Measurements from ENCODE around the gene SNAP29. TPM values are rescaled to one million over a fixed set of nuclear protein-coding genes. Genes with fewer than 3 reads are reported as not detected.
A peak's percentile ranks its signal among the peaks of the same experiment; 100 is the strongest.

Gene SNAP29
- total RNA-seq: 10 to 100 TPM; 14.8 to 27.2 TPM
- 10 to 100 TPM; 14.9 to 19.3 TPM for polyA plus RNA-seq
- long read RNA-seq, donor 1, full-length matches to known transcripts: 22 of 22 reads
- long read RNA-seq, donor 1, partial matches to known transcripts: 0 of 22 reads
- long read RNA-seq, donor 1, other reads (novel, unspliced or antisense): 0 of 22 reads
- long read RNA-seq, donor 2, full-length matches to known transcripts: 12 of 12 reads
- long read RNA-seq, donor 2, partial matches to known transcripts: 0 of 12 reads
- long read RNA-seq, donor 2, other reads (novel, unspliced or antisense): 0 of 12 reads
- long read RNA-seq, donor 3, full-length matches to known transcripts: 9 of 16 reads
- long read RNA-seq, donor 3, partial matches to known transcripts: 7 of 16 reads
- long read RNA-seq, donor 3, other reads (novel, unspliced or antisense): 0 of 16 reads
- long read RNA-seq, donor 4, full-length matches to known transcripts: 12 of 12 reads
- long read RNA-seq, donor 4, partial matches to known transcripts: 0 of 12 reads
- long read RNA-seq, donor 4, other reads (novel, unspliced or antisense): 0 of 12 reads
- long read RNA-seq, donor 5, full-length matches to known transcripts: 11 of 23 reads
- long read RNA-seq, donor 5, partial matches to known transcripts: 12 of 23 reads
- long read RNA-seq, donor 5, other reads (novel, unspliced or antisense): 0 of 23 reads

GRCh38 chr22:20858615-20859416, at the start of gene SNAP29, which contains the start of gene PI4KA:
SNAP29 (plus strand) TSS chr22:20859007; CDS start chr22:20859111, 104 bp downstream.
PI4KA (minus strand) TSS chr22:20858811; CDS start chr22:20858725, 86 bp downstream.
- Histone ChIP-seq H3K4me1 (ENCODE audit: control insufficient read depth in 5 of 5, insufficient read depth in 5 of 5, low read length in 5 of 5) (peaks cover 6 to 24% (median 14%) of the 10 kb centered on the region in 5 donors), H3K4me3 (peak within 1 kb of the TSS; percentile 85), H3K36me3 (ENCODE audit: control insufficient read depth in 4 of 4, insufficient read depth in 4 of 4, low read length in 4 of 4) (peaks cover 0 to 2% (median 0%) of the 10 kb centered on the region in 4 donors), H3K9me3 (ENCODE audit: control insufficient read depth in 4 of 4, insufficient read depth in 3 of 4, low read length in 3 of 4) (no peaks in the 10 kb centered on the region), H3K27ac (ENCODE audit: low read depth in 1 of 2, low read length in 1 of 2) (peak within 1 kb of the TSS; percentile 91 to 95), H3K9ac (ENCODE audit: insufficient read depth in 1 of 2, low read length in 2 of 2) (peak within 1 kb of the TSS in 1 of 2 donors; percentile 76), H3K27me3 (ENCODE audit: control insufficient read depth in 3 of 3, insufficient read depth in 3 of 3, low read length in 2 of 3) (no peaks in the 10 kb centered on the region)
- peak; percentile 97 for ATAC-seq (ENCODE audit: insufficient read depth, low FRiP score)
- 0% methylated on average over 73 to 100 of the region's 100 CpGs for WGBS, 2 donors
- peak; percentile 98 to 99 (median 98) for DNase-seq
- TF ChIP-seq, protein P1, sequence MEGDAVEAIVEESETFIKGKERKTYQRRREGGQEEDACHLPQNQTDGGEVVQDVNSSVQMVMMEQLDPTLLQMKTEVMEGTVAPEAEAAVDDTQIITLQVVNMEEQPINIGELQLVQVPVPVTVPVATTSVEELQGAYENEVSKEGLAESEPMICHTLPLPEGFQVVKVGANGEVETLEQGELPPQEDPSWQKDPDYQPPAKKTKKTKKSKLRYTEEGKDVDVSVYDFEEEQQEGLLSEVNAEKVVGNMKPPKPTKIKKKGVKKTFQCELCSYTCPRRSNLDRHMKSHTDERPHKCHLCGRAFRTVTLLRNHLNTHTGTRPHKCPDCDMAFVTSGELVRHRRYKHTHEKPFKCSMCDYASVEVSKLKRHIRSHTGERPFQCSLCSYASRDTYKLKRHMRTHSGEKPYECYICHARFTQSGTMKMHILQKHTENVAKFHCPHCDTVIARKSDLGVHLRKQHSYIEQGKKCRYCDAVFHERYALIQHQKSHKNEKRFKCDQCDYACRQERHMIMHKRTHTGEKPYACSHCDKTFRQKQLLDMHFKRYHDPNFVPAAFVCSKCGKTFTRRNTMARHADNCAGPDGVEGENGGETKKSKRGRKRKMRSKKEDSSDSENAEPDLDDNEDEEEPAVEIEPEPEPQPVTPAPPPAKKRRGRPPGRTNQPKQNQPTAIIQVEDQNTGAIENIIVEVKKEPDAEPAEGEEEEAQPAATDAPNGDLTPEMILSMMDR (IDR thresholded peaks at IDR 0.05; ENCODE audit: control extremely low read depth, extremely low read depth): no peak

DNA sequence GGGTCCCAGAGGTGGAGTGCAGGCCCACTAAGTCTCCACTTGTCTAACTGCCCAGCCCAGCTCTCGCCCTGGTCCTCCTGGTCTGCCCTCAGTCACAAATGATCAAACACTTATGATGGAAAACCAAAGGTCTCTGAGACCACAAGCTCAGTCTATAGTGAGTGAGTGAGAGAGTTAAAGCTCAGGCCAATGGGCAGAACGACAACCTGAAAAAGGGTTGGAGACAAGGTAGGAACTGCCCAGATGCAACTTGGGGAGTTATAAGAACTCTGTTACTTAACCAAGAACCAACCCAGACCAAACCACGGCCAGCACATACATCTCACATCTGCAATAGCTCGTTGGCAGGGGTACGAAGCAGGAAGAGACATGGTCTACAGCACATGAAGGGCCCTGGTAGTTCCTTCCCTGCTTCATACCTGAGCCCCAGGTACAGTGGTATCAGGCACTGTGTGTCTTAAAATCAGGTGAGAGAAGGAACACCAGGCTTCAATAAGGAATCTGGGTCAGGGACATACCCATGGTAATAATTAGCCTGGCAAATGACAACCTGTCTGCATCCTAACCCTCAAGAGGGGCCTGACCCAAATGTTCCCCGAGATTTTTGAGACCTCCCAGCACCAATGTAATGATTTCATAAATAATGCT, 49.1 kb upstream of the SNAP29 start:
- Histone ChIP-seq H3K9ac (ENCODE audit: insufficient read depth in 1 of 2, low read length in 2 of 2) (no peak overlapping the region), H3K36me3 (ENCODE audit: control insufficient read depth in 4 of 4, insufficient read depth in 4 of 4, low read length in 4 of 4) (peaks cover 12 to 52% (median 23%) of the 10 kb centered on the region in 4 donors), H3K4me1 (ENCODE audit: control insufficient read depth in 5 of 5, insufficient read depth in 5 of 5, low read length in 5 of 5) (peaks cover 0 to 1% (median 0%) of the 10 kb centered on the region in 5 donors), H3K4me3 (no peak overlapping the region), H3K27me3 (ENCODE audit: control insufficient read depth in 3 of 3, insufficient read depth in 3 of 3, low read length in 2 of 3) (no peaks in the 10 kb centered on the region), H3K9me3 (ENCODE audit: control insufficient read depth in 4 of 4, insufficient read depth in 3 of 4, low read length in 3 of 4) (no peaks in the 10 kb centered on the region), H3K27ac (ENCODE audit: low read depth in 1 of 2, low read length in 1 of 2) (no peak overlapping the region)
- DNase-seq: no peak
- ATAC-seq (ENCODE audit: insufficient read depth, low FRiP score): no peak
- WGBS, 2 donors: 90 to 93% methylated on average over 6 of the region's 6 CpGs
- TF ChIP-seq, protein P1 (IDR thresholded peaks at IDR 0.05; ENCODE audit: control extremely low read depth, extremely low read depth): no peak

DNA sequence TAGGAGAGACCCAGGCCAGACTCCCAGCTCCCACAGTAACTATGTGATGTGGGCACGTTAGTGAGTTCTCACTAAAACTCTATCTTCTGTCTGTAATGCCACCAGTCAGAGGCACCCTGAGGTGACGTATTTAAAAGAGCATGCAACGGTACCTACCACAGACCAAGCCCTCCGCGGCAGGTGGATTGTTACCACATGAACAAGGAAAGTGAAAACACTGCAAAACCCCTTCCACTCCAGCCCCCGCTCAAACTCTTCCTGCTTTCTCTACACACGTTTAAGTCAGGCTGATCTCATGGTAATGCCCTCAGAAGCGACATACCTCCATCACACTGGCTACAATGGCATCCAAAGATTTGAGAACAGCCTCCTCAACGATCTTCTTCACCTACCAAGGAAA, 48.2 kb upstream of the SNAP29 start:
- no peak overlapping the region for H3K4me3 ChIP-seq
- no peak overlapping the region for H3K9ac ChIP-seq (ENCODE audit: insufficient read depth in 1 of 2, low read length in 2 of 2)
- no peak for DNase-seq
- 89 to 95% methylated on average over 9 of the region's 9 CpGs for WGBS, 2 donors
- peaks cover 9 to 49% (median 25%) of the 10 kb centered on the region in 4 donors for H3K36me3 ChIP-seq (ENCODE audit: control insufficient read depth in 4 of 4, insufficient read depth in 4 of 4, low read length in 4 of 4)
- H3K27ac ChIP-seq (ENCODE audit: low read depth in 1 of 2, low read length in 1 of 2): no peak overlapping the region
- no peak for ATAC-seq (ENCODE audit: insufficient read depth, low FRiP score)
- TF ChIP-seq, protein P1 (IDR thresholded peaks at IDR 0.05; ENCODE audit: control extremely low read depth, extremely low read depth): no peak
- H3K27me3 ChIP-seq (ENCODE audit: control insufficient read depth in 3 of 3, insufficient read depth in 3 of 3, low read length in 2 of 3): no peaks in the 10 kb centered on the region
- no peaks in the 10 kb centered on the region for H3K9me3 ChIP-seq (ENCODE audit: control insufficient read depth in 4 of 4, insufficient read depth in 3 of 4, low read length in 3 of 4)
- H3K4me1 ChIP-seq (ENCODE audit: control insufficient read depth in 5 of 5, insufficient read depth in 5 of 5, low read length in 5 of 5): peaks cover 0 to 1% (median 0%) of the 10 kb centered on the region in 5 donors

Measured in lung (tissue), 16 donors.